Caki2 (cell line): ENCODE measurements around the gene CLASP1. TPM values are rescaled to one million over a fixed set of nuclear protein-coding genes. Genes with fewer than 3 reads are reported as not detected.
"Not testable (repeated sequence)": the region's sequence is repeated elsewhere in the genome, so short reads cannot be mapped to it uniquely, and the experiment has no call there.

Experiments
- DNase-seq: peaks from one replicate; pipeline ENCODE4 v3.0.0-alpha.2; 2015; ENCODE audit warnings: low read depth
- in situ Hi-C: cut with HindIII; loops from 2 replicates; pipeline ENCODE4 v1.10.0; 2016; ENCODE audit warnings: low sequenced_read_pairs, low pct_unique_long_range_greater_than_20kb, mixed read lengths
- total RNA-seq: library from RNA; depleted of rRNA; stranded (reverse); fragments of >200 nt; shearing (Covaris generic); gene quantifications from 2 replicates; pipeline ENCODE4 v1.2.3, GENCODE V29; 2014; ENCODE audit warnings: low replicate concordance

The CLASP1 gene
- total RNA-seq, 1 experiment from 2014 or later, result 21.0 TPM

DNA sequence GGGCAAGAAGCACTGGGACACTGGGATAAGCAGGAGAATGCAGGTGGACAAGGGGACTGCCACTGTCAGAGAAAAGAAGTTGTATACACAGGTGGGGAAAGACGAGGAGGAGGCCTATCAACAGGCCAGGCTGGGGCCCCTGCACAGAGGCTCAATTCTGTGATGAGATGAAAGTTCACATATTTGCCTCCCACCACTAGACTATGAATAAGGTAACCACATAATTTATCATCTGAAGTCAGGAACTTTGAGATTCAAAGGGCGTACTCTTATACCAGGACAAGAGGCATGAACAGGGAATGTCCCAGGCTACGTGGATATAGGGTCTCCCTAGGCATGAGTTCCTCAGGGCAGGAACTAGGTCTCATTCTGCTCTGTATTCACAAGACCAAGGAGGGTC is 84.4 kb downstream of the CLASP1 start:
- in situ Hi-C loops, result no loop called here
- DNase-seq, result no peak

DNA sequence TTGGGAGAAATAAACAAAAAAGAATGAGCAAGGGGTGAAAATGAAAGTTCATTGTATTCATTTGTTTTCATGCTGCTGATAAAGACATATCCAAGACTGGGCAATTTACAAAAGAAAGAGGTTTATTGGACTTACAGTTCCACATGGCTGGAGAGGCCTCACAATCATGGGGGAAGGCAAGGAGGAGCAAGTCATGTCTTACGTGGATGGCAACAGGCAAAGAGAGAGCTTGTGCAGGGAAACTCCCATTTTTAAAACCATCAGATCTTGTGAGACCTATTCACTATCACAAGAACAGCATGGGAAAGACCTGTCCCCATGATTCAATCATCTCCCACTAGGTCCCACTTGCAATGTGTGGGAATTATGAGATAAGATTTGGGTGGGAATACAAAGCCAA is 85.5 kb downstream of the CLASP1 start:
- in situ Hi-C loops, DNase-seq: not testable (repeated sequence)

DNA sequence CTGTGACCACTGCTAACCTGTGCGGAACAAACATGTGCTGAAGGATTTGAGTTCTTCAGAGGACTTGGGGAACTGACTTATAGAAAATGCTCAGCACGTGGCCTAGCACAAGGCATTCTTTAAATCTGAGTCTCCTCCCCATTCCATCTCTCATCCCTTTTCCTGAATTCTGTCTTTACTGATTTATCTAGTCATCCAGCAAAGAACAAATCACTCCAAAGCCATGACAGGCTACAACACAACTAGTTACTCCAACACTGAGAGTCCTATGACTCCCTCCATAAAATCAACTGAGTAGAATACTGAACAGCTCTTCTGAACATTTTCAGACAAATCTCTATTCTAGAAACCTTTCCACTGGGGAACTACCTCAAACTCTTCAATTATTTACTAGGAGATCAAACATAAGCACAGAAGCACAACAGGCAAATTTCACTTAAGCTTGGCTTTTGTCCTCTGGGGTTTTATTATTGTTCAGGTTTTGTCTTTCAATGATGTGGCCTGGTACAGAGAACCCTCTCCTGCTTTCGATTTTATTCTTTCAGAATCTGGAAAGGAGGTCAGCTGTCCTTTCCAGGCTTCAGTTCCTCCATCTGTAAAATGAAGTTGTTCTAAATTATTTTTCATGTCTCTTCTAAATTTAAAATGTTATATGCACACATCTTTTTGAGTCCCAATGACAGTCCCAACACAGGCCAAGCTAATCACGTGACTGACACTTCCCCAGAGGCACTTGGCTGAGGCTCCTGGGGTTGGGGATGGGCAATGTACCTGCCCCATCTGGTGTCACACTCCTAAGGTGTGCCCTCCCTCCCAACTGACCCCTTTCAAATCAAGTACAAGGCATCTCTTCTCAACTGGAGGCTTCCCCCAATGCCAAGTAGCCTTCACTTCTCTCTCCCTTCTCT is 86.7 kb downstream of the CLASP1 start:
- in situ Hi-C loops, result no loop called here
- no peak for DNase-seq

DNA sequence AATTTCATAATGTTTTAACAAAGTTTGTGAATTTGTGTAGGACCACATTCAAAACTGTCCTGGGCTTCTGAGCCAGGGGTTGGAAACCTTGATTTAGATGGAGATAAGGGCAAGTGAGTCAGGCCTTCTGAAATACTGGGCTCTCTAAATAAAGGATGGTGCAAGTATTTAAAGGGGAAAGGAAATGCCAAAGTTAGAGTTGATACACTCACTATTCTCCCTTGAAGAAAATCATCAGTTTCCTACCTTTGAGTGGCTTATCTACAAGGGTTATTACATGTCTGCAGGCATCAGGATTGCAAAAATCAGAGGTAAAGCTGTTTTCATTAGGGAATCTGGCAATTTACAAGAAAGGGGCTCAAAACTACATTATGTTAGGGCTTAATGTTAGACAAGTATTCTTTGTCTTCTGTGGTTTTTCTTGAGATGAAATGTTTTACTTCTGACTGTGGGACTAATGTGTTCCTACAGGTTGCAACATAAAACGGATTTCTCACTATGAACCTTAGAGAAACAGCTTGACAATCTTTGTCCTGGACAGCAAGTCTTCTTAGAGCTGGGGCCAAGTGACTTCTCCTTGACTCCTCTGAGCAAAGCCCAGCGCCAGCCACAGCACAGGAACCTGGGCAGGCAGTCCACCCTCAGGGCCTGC is 87.5 kb downstream of the CLASP1 start:
- in situ Hi-C loops, result no loop called here
- no peak for DNase-seq

- in situ Hi-C loops, result no loop called here
- DNase-seq, result no peak
These were observed 90.9 kb downstream of the CLASP1 start for GRCh38 chr2:121558329-121558728.

DNA sequence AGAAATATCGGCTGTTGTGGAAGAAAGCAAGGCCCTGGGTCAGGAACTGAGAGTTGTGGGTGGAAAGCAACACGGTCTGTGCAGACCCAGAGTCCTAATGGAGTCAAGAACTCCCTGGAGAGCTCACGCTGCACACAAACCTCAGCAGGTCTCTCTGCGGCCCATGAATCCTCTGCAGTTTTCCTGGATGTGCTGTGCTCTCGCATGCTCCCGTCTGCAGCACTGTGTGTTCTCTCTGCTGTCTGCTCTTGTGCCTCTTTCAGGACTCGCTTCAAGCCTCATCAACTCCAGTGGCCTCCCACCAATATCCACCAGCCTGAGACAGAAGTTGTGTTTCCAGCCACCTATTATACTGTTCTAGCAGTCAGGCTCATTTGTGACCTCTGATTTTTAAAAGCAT is 94.3 kb downstream of the CLASP1 start:
- no peak for DNase-seq
- in situ Hi-C loops, result no loop called here

- in situ Hi-C loops, DNase-seq: not testable (repeated sequence)
These were observed 96.6 kb downstream of the CLASP1 start for GRCh38 chr2:121552477-121553180.

- in situ Hi-C loops, result no loop called here
These were observed 98.6 kb downstream of the CLASP1 start for GRCh38 chr2:121550669-121551068.

GRCh38 chr2:121547646-121548045 is 101.6 kb downstream of the CLASP1 start:
- in situ Hi-C loops, result no loop called here
- no peak for DNase-seq

More at GRCh38 chr2:121550669-121551068, 98.6 kb downstream of the CLASP1 start:
- DNase-seq, result no peak

GRCh38 chr2:121545913-121546312 is 103.3 kb downstream of the CLASP1 start:
- DNase-seq, result no peak
- in situ Hi-C loops, result no loop called here

DNA sequence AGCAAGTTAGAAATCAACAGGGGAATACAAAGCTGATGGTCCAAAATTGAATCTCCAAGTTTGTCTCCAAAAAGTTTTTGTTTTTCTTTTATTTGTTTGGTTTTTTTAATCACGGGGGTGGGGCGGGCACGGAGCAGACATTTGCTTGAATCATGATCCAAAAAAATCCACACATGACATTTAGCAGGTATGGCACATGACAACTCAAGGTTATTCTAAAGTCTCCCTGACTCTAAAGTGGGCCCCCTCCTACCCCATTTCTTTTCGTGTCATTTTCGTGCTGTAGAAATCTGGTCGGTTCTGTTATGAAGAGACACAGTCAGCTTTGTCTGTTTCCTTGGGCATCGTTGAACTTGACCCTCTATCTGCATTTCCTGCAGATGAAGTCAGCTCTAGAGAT is 104.0 kb downstream of the CLASP1 start:
- no peak for DNase-seq
- in situ Hi-C loops, result no loop called here

GRCh38 chr2:121541495-121541894 is 107.8 kb downstream of the CLASP1 start:
- DNase-seq, result no peak
- in situ Hi-C loops, result no loop called here

- in situ Hi-C loops, result no loop called here
These were observed 109.4 kb downstream of the CLASP1 start for GRCh38 chr2:121539750-121540469.

GRCh38 chr2:121536850-121537557 is 112.3 kb downstream of the CLASP1 start:
- in situ Hi-C loops, result no loop called here

More at GRCh38 chr2:121539750-121540469, 109.4 kb downstream of the CLASP1 start:
- no peak for DNase-seq

DNA sequence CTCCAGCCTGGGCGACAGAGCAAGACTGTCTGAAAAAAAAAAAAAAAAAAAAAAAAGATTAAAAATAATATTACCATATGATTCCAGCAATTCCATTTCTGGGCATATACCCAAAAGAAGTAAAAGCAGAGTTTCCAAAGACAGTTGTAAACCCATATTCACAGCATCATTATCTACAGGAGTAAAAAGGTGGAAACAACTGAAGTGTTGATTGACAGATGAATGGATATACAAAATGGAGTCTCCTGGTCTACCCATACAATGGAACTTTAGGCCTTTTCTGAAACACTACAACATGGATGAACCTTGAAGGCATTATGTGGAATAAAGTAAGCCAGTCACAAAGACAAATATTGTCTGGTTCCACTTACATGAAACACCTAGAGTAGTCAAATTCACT is 112.9 kb downstream of the CLASP1 start:
- in situ Hi-C loops, result no loop called here
- no peak for DNase-seq

More at GRCh38 chr2:121536850-121537557, 112.3 kb downstream of the CLASP1 start:
- DNase-seq, result no peak

DNA sequence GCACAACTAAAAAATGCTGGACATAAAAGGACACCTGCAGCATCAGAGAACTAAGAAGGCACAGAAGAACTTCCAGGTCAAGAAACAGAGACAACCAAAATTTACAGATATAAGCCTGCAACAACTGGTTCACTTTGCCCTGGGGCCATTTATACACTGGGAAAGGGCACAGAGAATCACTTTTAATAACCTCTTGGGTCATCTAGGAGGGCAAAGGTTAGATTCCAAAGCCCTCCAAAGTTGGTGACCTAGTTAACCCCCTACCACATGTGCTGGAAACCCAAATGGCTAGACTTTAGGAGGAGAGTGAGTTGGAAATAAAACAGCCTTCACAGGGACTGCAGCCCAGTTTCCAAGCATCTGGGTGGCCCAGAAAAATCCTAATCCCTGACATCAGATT is 115.3 kb downstream of the CLASP1 start:
- DNase-seq, result no peak
- in situ Hi-C loops, result no loop called here

- in situ Hi-C loops, result no loop called here
- no peak for DNase-seq
These were observed 116.4 kb downstream of the CLASP1 start for GRCh38 chr2:121532894-121533293.

- DNase-seq, result no peak
- in situ Hi-C loops, result no loop called here
These were observed 116.9 kb downstream of the CLASP1 start for GRCh38 chr2:121532347-121532766.
